Natural killer cell (primary cell): ENCODE results near the gene PLAAT2. TPM values are rescaled to one million over a fixed set of nuclear protein-coding genes. Genes with fewer than 3 reads are reported as not detected.
"Not testable (repeated sequence)": the region's sequence is repeated elsewhere in the genome, so short reads cannot be mapped to it uniquely, and the experiment has no call there.

Experiments used
- ATAC-seq, 3 donors: fragments of 150-1000 bp in 2 of 3; fragments of 200-7000 bp in 1 of 3; cut with Tn5 transposase; 1 replicate in 1 of 3; 2 replicates in 2 of 3; pipeline ENCODE4 v1.10.0; 2021; ENCODE audit warnings: mild to moderate bottlenecking in 2 of 3, moderate library complexity in 2 of 3
- DNase-seq, 2 donors: peaks; one replicate each; pipeline versions ENCODE4 v3.0.0 to v3.0.0-alpha.2; 2013 to 2021; ENCODE audit warnings: mixed read lengths in 1 of 2
- H3K27ac ChIP-seq: one replicate; pipeline ENCODE4 v1.5.1; 2013; ENCODE audit warnings: mild to moderate bottlenecking, low read length
- H3K27me3 ChIP-seq: one replicate; pipeline ENCODE4 v1.6.1; 2013; ENCODE audit warnings: low read length; ENCODE audit not compliant: control insufficient read depth, insufficient read depth
- H3K36me3 ChIP-seq: one replicate; pipeline ENCODE4 v1.6.1; 2013; ENCODE audit warnings: low read length; ENCODE audit not compliant: control insufficient read depth, insufficient read depth
- H3K4me1 ChIP-seq: one replicate; pipeline ENCODE4 v1.6.1; 2013; ENCODE audit warnings: low read length; ENCODE audit not compliant: control insufficient read depth, insufficient read depth
- H3K4me3 ChIP-seq: one replicate; pipeline ENCODE4 v1.5.1; 2013; ENCODE audit warnings: low read length
- H3K9me3 ChIP-seq: one replicate; pipeline ENCODE4 v1.6.1; 2013; ENCODE audit warnings: low read length; ENCODE audit not compliant: control insufficient read depth, insufficient read depth
- H3K27ac Mint-ChIP-seq, 2 donors: one replicate each; pipeline ENCODE4 v1.8.0; 2022; ENCODE audit warnings: mild to moderate bottlenecking in 2 of 2, mixed read lengths in 2 of 2, moderate library complexity in 1 of 2
- H3K27me3 Mint-ChIP-seq, 2 donors: one replicate each; pipeline ENCODE4 v1.8.0; 2022; ENCODE audit warnings: low read depth in 2 of 2, mixed read lengths in 2 of 2
- H3K36me3 Mint-ChIP-seq: one replicate; pipeline ENCODE4 v1.8.0; 2022; ENCODE audit warnings: mixed read lengths
- H3K4me1 Mint-ChIP-seq, 2 donors: one replicate each; pipeline ENCODE4 v1.8.0; 2022; ENCODE audit warnings: mixed read lengths in 2 of 2
- H3K4me3 Mint-ChIP-seq: one replicate; pipeline ENCODE4 v1.8.0; 2022; ENCODE audit warnings: mild to moderate bottlenecking, moderate library complexity, mixed read lengths
- H3K9me3 Mint-ChIP-seq, 2 donors: one replicate each; pipeline ENCODE4 v1.8.0; 2022; ENCODE audit warnings: mixed read lengths in 2 of 2
- CTCF ChIP-seq: fragments of 200-600 bp; IDR thresholded peaks from one replicate; pipeline ENCODE4 v1.8.0; 2022; ENCODE audit warnings: antibody characterized with exemption
- WGBS: methylation state at CpG from one replicate; pipeline ENCODE4 v1.1.7; 2013; ENCODE audit warnings: missing lambda C conversion rate; ENCODE audit not compliant: insufficient coverage; 5-methylcytosine and 5-hydroxymethylcytosine counted together
- intact Hi-C: fragments of 100-400 bp; cut with micrococcal nuclease; formaldehyde crosslinking; loops from one replicate; pipeline ENCODE4 v1.14.2; 2022
- total RNA-seq, 4 donors: library from RNA; stranded (reverse); fragments of 120-200 nt in 1 of 4; gene quantifications; one replicate each; pipeline versions ENCODE4 v1.2.3 to v1.2.4, GENCODE V29; 2013 to 2022

The PLAAT2 gene
- total RNA-seq, 3 donors from 2014 or later (not counting 1 experiment from before 2014, with no cell fraction given): 1.6 to 5.6 (median 4.6) TPM

GRCh38 chr11:63586451-63587166, 23.4 kb upstream of the PLAAT2 start:
- no peak overlapping the region for H3K27ac ChIP-seq
- peaks cover 0 to 6% of the 10 kb centered on the region in 2 donors for H3K9me3 Mint-ChIP-seq
- TF ChIP-seq CTCF: no peak
- intact Hi-C loops: no loop called here
- no peak overlapping the region for H3K4me3 ChIP-seq
- ATAC-seq: no peak
- no peaks in the 10 kb centered on the region for H3K27me3 ChIP-seq
- H3K27me3 Mint-ChIP-seq: no peaks in the 10 kb centered on the region
- no peak overlapping the region for H3K27ac Mint-ChIP-seq
- H3K36me3 ChIP-seq: peaks cover 16% of the 10 kb centered on the region
- DNase-seq: no peak
- peaks cover 6% of the 10 kb centered on the region for H3K9me3 ChIP-seq
- WGBS: 92% methylated on average over 4 of the region's 6 CpGs
- H3K36me3 Mint-ChIP-seq: peaks cover 22% of the 10 kb centered on the region
- H3K4me1 Mint-ChIP-seq: peaks cover 24 to 29% of the 10 kb centered on the region in 2 donors
- no peak overlapping the region for H3K4me3 Mint-ChIP-seq
- peaks cover 13% of the 10 kb centered on the region for H3K4me1 ChIP-seq

- H3K36me3 ChIP-seq: peaks cover 12% of the 10 kb centered on the region
- H3K4me3 Mint-ChIP-seq: peak overlapping the region; percentile 29
Observed at GRCh38 chr11:63583357-63583677, 20.1 kb upstream of the PLAAT2 start.

GRCh38 chr11:63581224-63581623, 18.0 kb upstream of the PLAAT2 start:
- H3K27me3 Mint-ChIP-seq, intact Hi-C loops, H3K27ac ChIP-seq, DNase-seq, H3K36me3 ChIP-seq, H3K4me3 Mint-ChIP-seq, H3K9me3 Mint-ChIP-seq, H3K27me3 ChIP-seq, ATAC-seq, H3K4me3 ChIP-seq: not testable (repeated sequence)
- Mint-ChIP-seq H3K4me1 (peaks cover 38 to 42% of the 10 kb centered on the region in 2 donors), H3K27ac (peak overlapping the region; percentile 89 to 91), H3K36me3 (peaks cover 15% of the 10 kb centered on the region)
- H3K4me1 ChIP-seq: peaks cover 14% of the 10 kb centered on the region
- H3K9me3 ChIP-seq: peaks cover 22% of the 10 kb centered on the region
- WGBS: 85% methylated on average over 7 of the region's 7 CpGs

More at GRCh38 chr11:63583357-63583677, 20.1 kb upstream of the PLAAT2 start:
- H3K27me3 Mint-ChIP-seq: no peaks in the 10 kb centered on the region
- Histone ChIP-seq H3K27me3 (no peaks in the 10 kb centered on the region), H3K9me3 (peaks cover 22% of the 10 kb centered on the region), H3K4me1 (peaks cover 14% of the 10 kb centered on the region), H3K27ac (peak overlapping the region; percentile 86), H3K4me3 (no peak overlapping the region)
- no peak for TF ChIP-seq CTCF
- H3K27ac Mint-ChIP-seq: peak overlapping the region; percentile 89 to 91
- intact Hi-C loops: loop anchor here (1.0 kb wide), 1 partner anchor 52 kb away; no protein-coding TSS in a partner anchor
- peaks cover 23% of the 10 kb centered on the region for H3K36me3 Mint-ChIP-seq
- H3K4me1 Mint-ChIP-seq: peaks cover 27 to 32% of the 10 kb centered on the region in 2 donors
- peaks cover 0 to 8% of the 10 kb centered on the region in 2 donors for H3K9me3 Mint-ChIP-seq
- DNase-seq (no peak), ATAC-seq (no peak)

- Histone ChIP-seq H3K9me3 (peaks cover 22% of the 10 kb centered on the region), H3K4me1 (peaks cover 29% of the 10 kb centered on the region)
- DNase-seq, H3K27ac ChIP-seq, H3K27me3 Mint-ChIP-seq, H3K27ac Mint-ChIP-seq, H3K4me3 Mint-ChIP-seq, ATAC-seq, H3K9me3 Mint-ChIP-seq, H3K36me3 ChIP-seq, H3K4me3 ChIP-seq, intact Hi-C loops, H3K27me3 ChIP-seq: not testable (repeated sequence)
- no CpG with 5 or more reads among the region's 3 CpGs for WGBS
- Mint-ChIP-seq H3K4me1 (peaks cover 59 to 61% of the 10 kb centered on the region in 2 donors), H3K36me3 (peaks cover 15% of the 10 kb centered on the region)
Observed at GRCh38 chr11:63578882-63579281, 15.7 kb upstream of the PLAAT2 start.
